A673 (cell line): ENCODE data around the gene UBE2R2. TPM values are rescaled to one million over a fixed set of nuclear protein-coding genes. Genes with fewer than 3 reads are reported as not detected.
"Not testable (repeated sequence)": the region's sequence is repeated elsewhere in the genome, so short reads cannot be mapped to it uniquely, and the experiment has no call there.

Source experiments
- BruUV-seq: library from RNA; stranded (reverse); fragments of 400-500 nt; replicated peaks from 2 replicates; lab custom pipeline; 2021; lab: Mats Ljungman, UMichigan
- CTCF ChIA-PET: fragments of 300-600 bp; sonication (Branson Sonifier 250); formaldehyde crosslinking; loops from one replicate; lab custom pipeline; 2022; ENCODE audit warnings: antibody characterized with exemption; lab: Charles Lee
- POLR2A ChIA-PET: fragments of 300-600 bp; sonication (Branson Sonifier 250); formaldehyde crosslinking; loops from one replicate; lab custom pipeline; 2022; ENCODE audit warnings: antibody characterized with exemption; ENCODE audit not compliant: low non-redundant PET; lab: Charles Lee
- DNase-seq: peaks from one replicate; pipeline ENCODE4 v3.0.0-alpha.2; 2015; ENCODE audit warnings: low spot score
- H3K27ac ChIP-seq: fragments of 200-600 bp; sonication (generic); 2 replicates; pipeline ENCODE4 v1.5.1; 2016; ENCODE audit warnings: mixed run types, low read depth, mild to moderate bottlenecking, mixed read lengths, antibody characterized with exemption, low read length; ENCODE audit not compliant: poor library complexity, severe bottlenecking
- H3K27me3 ChIP-seq: fragments of 200-600 bp; sonication (generic); replicated peaks from 2 replicates; pipeline ENCODE4 v1.6.1; 2017; ENCODE audit warnings: mixed run types, low read depth, mild to moderate bottlenecking, mixed read lengths, antibody characterized with exemption, low read length; ENCODE audit not compliant: insufficient read depth, poor library complexity
- H3K36me3 ChIP-seq: fragments of 200-600 bp; sonication (generic); 2 replicates; pipeline ENCODE4 v1.6.1; 2016; ENCODE audit warnings: mixed run types, mild to moderate bottlenecking, mixed read lengths, antibody characterized with exemption, low read length; ENCODE audit not compliant: insufficient read depth, poor library complexity, severe bottlenecking
- H3K4me1 ChIP-seq: fragments of 200-600 bp; sonication (generic); 2 replicates; pipeline ENCODE4 v1.6.1; 2017; ENCODE audit warnings: mixed run types, mild to moderate bottlenecking, mixed read lengths, antibody characterized with exemption, low read length; ENCODE audit not compliant: insufficient read depth, poor library complexity, severe bottlenecking
- H3K4me3 ChIP-seq: fragments of 200-600 bp; sonication (generic); 2 replicates; pipeline ENCODE4 v1.5.1; 2016; ENCODE audit warnings: low read depth, mixed run types, mild to moderate bottlenecking, mixed read lengths, low read length; ENCODE audit not compliant: poor library complexity, severe bottlenecking
- H3K9me3 ChIP-seq: fragments of 200-600 bp; sonication (generic); 2 replicates; pipeline ENCODE4 v1.6.1; 2016; ENCODE audit warnings: mixed run types, low read depth, mild to moderate bottlenecking, mixed read lengths, antibody characterized with exemption, low read length; ENCODE audit not compliant: poor library complexity, severe bottlenecking
- CTCF ChIP-seq: fragments of 300-800, 200-600 bp; sonication (generic); conservative IDR thresholded peaks from 2 replicates; pipeline ENCODE4 v1.5.1; 2017; ENCODE audit warnings: low read depth, mild to moderate bottlenecking, antibody characterized with exemption, low read length, moderate library complexity, mixed read lengths
- EZH2 ChIP-seq: fragments of 200-600 bp; sonication (generic); IDR thresholded peaks from 2 replicates; pipeline ENCODE4 v1.6.1; 2017; ENCODE audit warnings: borderline replicate concordance, low read depth, mild to moderate bottlenecking, mixed read lengths, antibody characterized with exemption, low read length; ENCODE audit not compliant: poor library complexity, severe bottlenecking
- intact Hi-C: fragments of 100-400 bp; cut with micrococcal nuclease; formaldehyde crosslinking; loops from one replicate; pipeline ENCODE4 v1.10.0; 2022; ENCODE audit not compliant: unreplicated experiment
- total RNA-seq: library from RNA; stranded (reverse); gene quantifications from 2 replicates; pipeline ENCODE4 v1.2.3, GENCODE V29; 2021

UBE2R2 gene
- total RNA-seq, 1 experiment from 2014 or later, result 49.2 TPM

GRCh38 chr9:33800886-33801285 is 16.1 kb upstream of the UBE2R2 start:
- Histone ChIP-seq H3K27ac (no peak overlapping the region), H3K27me3 (no peaks in the 10 kb centered on the region), H3K4me1 (no peaks in the 10 kb centered on the region), H3K4me3 (no peak overlapping the region), H3K36me3 (no peaks in the 10 kb centered on the region), H3K9me3 (no peaks in the 10 kb centered on the region)
- no peak for DNase-seq
- ChIA-PET CTCF (no interaction called here), POLR2A (no interaction called here)
- no TSS peak for BruUV-seq
- TF ChIP-seq EZH2 (no peak), CTCF (no peak)
- intact Hi-C loops, result no loop called here

- H3K4me3 ChIP-seq, H3K4me1 ChIP-seq, H3K36me3 ChIP-seq, H3K27me3 ChIP-seq, POLR2A ChIA-PET, BruUV-seq, H3K9me3 ChIP-seq, DNase-seq, intact Hi-C loops, H3K27ac ChIP-seq: not testable (repeated sequence)
- CTCF ChIA-PET, result interaction anchor here (0.6 kb wide), 1 partner anchor 12 kb away, joined by 7 read pairs; no protein-coding TSS in a partner anchor
Measured at GRCh38 chr9:33801943-33802500, 14.9 kb upstream of the UBE2R2 start.

GRCh38 chr9:33804196-33804595 is 12.8 kb upstream of the UBE2R2 start:
- H3K9me3 ChIP-seq, H3K4me3 ChIP-seq, H3K27me3 ChIP-seq, H3K4me1 ChIP-seq, DNase-seq, H3K27ac ChIP-seq, BruUV-seq, POLR2A ChIA-PET, CTCF ChIA-PET, intact Hi-C loops, H3K36me3 ChIP-seq: not testable (repeated sequence)

GRCh38 chr9:33807156-33807555 is 9.8 kb upstream of the UBE2R2 start:
- H3K9me3 ChIP-seq, DNase-seq, CTCF ChIA-PET, H3K27ac ChIP-seq, H3K27me3 ChIP-seq, intact Hi-C loops, H3K4me3 ChIP-seq, POLR2A ChIA-PET, BruUV-seq, H3K36me3 ChIP-seq, H3K4me1 ChIP-seq: not testable (repeated sequence)

DNA sequence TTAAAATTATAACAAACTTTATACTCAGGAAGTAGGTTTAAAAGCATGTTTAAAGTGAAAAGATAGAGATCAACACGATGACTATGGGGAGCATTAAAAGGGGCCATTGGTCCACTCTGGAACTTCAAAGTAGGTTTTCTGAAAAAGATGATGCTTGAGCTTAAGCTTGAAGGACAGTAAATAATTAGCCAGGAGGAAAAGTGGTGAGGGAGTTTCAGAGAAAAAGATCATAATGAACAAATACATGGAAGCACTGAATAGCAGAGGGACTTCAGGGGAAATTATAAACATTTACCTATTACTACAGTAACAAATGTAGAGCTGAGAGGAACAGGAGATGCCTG is 8.0 kb upstream of the UBE2R2 start:
- H3K27me3 ChIP-seq, CTCF ChIA-PET, intact Hi-C loops, POLR2A ChIA-PET, DNase-seq, H3K4me1 ChIP-seq, H3K36me3 ChIP-seq, H3K4me3 ChIP-seq, H3K27ac ChIP-seq, H3K9me3 ChIP-seq, BruUV-seq: not testable (repeated sequence)
